HepG2 (cell line): ENCODE measurements around the gene RFC1. TPM values are rescaled to one million over a fixed set of nuclear protein-coding genes. Genes with fewer than 3 reads are reported as not detected.
A peak's percentile ranks its signal among the peaks of the same experiment; 100 is the strongest.

Experiments used
- AHR ChIP-seq: IDR thresholded peaks from 2 replicates; pipeline ENCODE4 v1.6.1; 2018; ENCODE audit warnings: missing genetic modification reagents, missing compliant biosample characterization
- ARID4A ChIP-seq: sonication (generic); formaldehyde crosslinking; IDR thresholded peaks from 2 replicates; pipeline ENCODE4 v1.5.0; 2020; ENCODE audit warnings: mild to moderate bottlenecking, missing genetic modification reagents, borderline replicate concordance
- FUBP1 ChIP-seq: sonication (generic); formaldehyde crosslinking; IDR thresholded peaks from 2 replicates; pipeline ENCODE4 v1.5.1; 2020; ENCODE audit warnings: missing genetic modification reagents, mild to moderate bottlenecking, borderline replicate concordance
- NR2F1 ChIP-seq, 2 experiments: fragments of 450-650 bp in 1 of 2; formaldehyde crosslinking in 1 of 2; IDR thresholded peaks; 2 replicates each; pipeline versions ENCODE4 v1.5.0 to v1.6.1; 2016 to 2020; ENCODE audit warnings: mild to moderate bottlenecking in 1 of 2, missing compliant biosample characterization in 1 of 2, missing genetic modification reagents in 1 of 2, moderate library complexity in 1 of 2
- ZBTB40 ChIP-seq, 2 experiments: fragments of 450-650 bp in 1 of 2; sonication (generic) in 1 of 2; formaldehyde crosslinking in 1 of 2; IDR thresholded peaks; 2 replicates each; pipeline versions ENCODE4 v1.6.1 to v1.8.0; 2016 to 2022; ENCODE audit warnings: antibody characterized with exemption in 1 of 2, mild to moderate bottlenecking in 1 of 2, missing genetic modification reagents in 1 of 2
- ZBTB7A ChIP-seq: sonication (generic); formaldehyde crosslinking; IDR thresholded peaks from 2 replicates; pipeline ENCODE4 v1.8.0; 2022; ENCODE audit warnings: mild to moderate bottlenecking, missing genetic modification reagents
- ZNF530 ChIP-seq: sonication (generic); formaldehyde crosslinking; IDR thresholded peaks from 2 replicates; pipeline ENCODE4 v1.5.0; 2020; ENCODE audit warnings: low read depth, mild to moderate bottlenecking, missing genetic modification reagents
- ZNF615 ChIP-seq: sonication (generic); formaldehyde crosslinking; IDR thresholded peaks from 2 replicates; pipeline ENCODE4 v1.5.0; 2020; ENCODE audit warnings: mild to moderate bottlenecking, missing genetic modification reagents, borderline replicate concordance
- ZNF639 ChIP-seq: conservative IDR thresholded peaks from 2 replicates; pipeline ENCODE4 v1.6.1; 2018; ENCODE audit warnings: missing genetic modification reagents
- polyA plus RNA-seq, 8 experiments: library from polyadenylated mRNA; depleted of rRNA in 3 of 8; stranded (reverse) in 7 of 8; unstranded in 1 of 8; fragments of >200 nt; fragmentation: Illumina TruSeq in 4 of 8; extraction: Trizol in 4 of 8; gene quantifications; 2 replicates each; pipeline versions ENCODE4 v1.2.1 to v1.2.3, GENCODE V29; 2011 to 2016; ENCODE audit warnings: low read depth in 4 of 8, missing spikeins in 1 of 8, mixed read lengths in 1 of 8; ENCODE audit not compliant: insufficient read depth in 1 of 8
- total RNA-seq, 5 experiments: library from RNA; depleted of rRNA; stranded (reverse); fragments of >200 nt; fragmentation: Illumina TruSeq; extraction: Trizol; gene quantifications; 2 replicates each; pipeline ENCODE4 v1.2.3, GENCODE V29; 2016; ENCODE audit warnings: low read depth in 1 of 5

Gene RFC1
- total and polyA plus RNA-seq, 2 of the 13 experiments (the other 11 are each of a cell fraction or from before 2014, with no cell fraction given), result 15.9 to 78.8 TPM

- TF ChIP-seq FUBP1 (CRISPR knock-in tag) (no peak), AHR (no peak), ZBTB7A (CRISPR knock-in tag) (no peak), ZNF639 (CRISPR knock-in tag) (no peak), NR2F1 (CRISPR knock-in tag; IDR thresholded peaks at IDR 0.05) (peak in 1 of 2 experiments; percentile 54; a peak in 1 of 4 replicates), ARID4A (no peak), ZNF530 (CRISPR knock-in tag) (no peak), ZBTB40 (IDR thresholded peaks at IDR 0.05) (no peak), ZBTB40 (CRISPR knock-in tag; IDR thresholded peaks at IDR 0.05) (no peak), ZNF615 (CRISPR knock-in tag) (no peak)
Measured at GRCh38 chr4:39415678-39416283, 49.6 kb upstream of the RFC1 start (continued).
